SK-N-SH treated with all-trans-retinoic acid at 6 μM for 48 hours (cell line): ENCODE measurements around the gene CLDND2.

ENCODE experiments used
- ATAC-seq: fragments of 200-7000 bp; cut with Tn5 transposase; 3 replicates; pipeline ENCODE4 v1.9.1; 2020; ENCODE audit warnings: mild to moderate bottlenecking, moderate library complexity
- ARNTL ChIP-seq: fragments of 450-650 bp; formaldehyde crosslinking; IDR thresholded peaks from 2 replicates; pipeline ENCODE4 v1.5.0; 2020; ENCODE audit warnings: low read depth, mild to moderate bottlenecking, moderate library complexity, borderline replicate concordance
- BACH2 ChIP-seq: fragments of 250-450 bp; sonication (Bioruptor Pico); IDR thresholded peaks from 2 replicates; pipeline ENCODE4 v1.9.0; 2021; ENCODE audit warnings: mild to moderate bottlenecking, borderline replicate concordance
- CREB5 ChIP-seq: fragments of 250-450 bp; sonication (Bioruptor Pico); IDR thresholded peaks from 2 replicates; pipeline ENCODE4 v1.5.1; 2020; ENCODE audit warnings: low read depth, mild to moderate bottlenecking, moderate library complexity
- CSDC2 ChIP-seq: fragments of 250-450 bp; sonication (Bioruptor Pico); IDR thresholded peaks from 2 replicates; pipeline ENCODE4 v1.5.0; 2020; ENCODE audit warnings: mild to moderate bottlenecking, moderate library complexity
- CSRNP3 ChIP-seq: fragments of 250-450 bp; sonication (Bioruptor Pico); IDR thresholded peaks from 2 replicates; pipeline ENCODE4 v1.5.1; 2021; ENCODE audit warnings: mild to moderate bottlenecking, moderate library complexity
- ESRRG ChIP-seq: fragments of 250-450 bp; sonication (Bioruptor Pico); IDR thresholded peaks from 2 replicates; pipeline ENCODE4 v1.6.1; 2021; ENCODE audit warnings: mild to moderate bottlenecking
- GLIS3 ChIP-seq: fragments of 250-450 bp; sonication (Bioruptor Pico); IDR thresholded peaks from 2 replicates; pipeline ENCODE4 v1.5.0; 2020; ENCODE audit warnings: mild to moderate bottlenecking, moderate library complexity
- ISL1 ChIP-seq: fragments of 250-450 bp; sonication (Bioruptor Pico); IDR thresholded peaks from 2 replicates; pipeline ENCODE4 v2.1.2; 2022; ENCODE audit warnings: mild to moderate bottlenecking, moderate library complexity
- OSR1 ChIP-seq: fragments of 250-450 bp; sonication (Bioruptor Pico); IDR thresholded peaks from 2 replicates; pipeline ENCODE4 v1.8.0; 2022; ENCODE audit warnings: moderate library complexity, mild to moderate bottlenecking, inconsistent platforms
- PATZ1 ChIP-seq: fragments of 250-450 bp; sonication (Bioruptor Pico); IDR thresholded peaks from 2 replicates; pipeline ENCODE4 v1.8.0; 2020; ENCODE audit warnings: mild to moderate bottlenecking, moderate library complexity, borderline replicate concordance
- POU6F1 ChIP-seq: fragments of 250-450 bp; sonication (Bioruptor Pico); IDR thresholded peaks from 2 replicates; pipeline ENCODE4 v1.8.0; 2021; ENCODE audit warnings: low read depth, mild to moderate bottlenecking, moderate library complexity, borderline replicate concordance
- PPARA ChIP-seq: fragments of 250-450 bp; sonication (Bioruptor Pico); IDR thresholded peaks from 2 replicates; pipeline ENCODE4 v1.5.0; 2020; ENCODE audit warnings: mild to moderate bottlenecking, borderline replicate concordance
- RARB ChIP-seq: fragments of 250-450 bp; sonication (Bioruptor Pico); IDR thresholded peaks from 2 replicates; pipeline ENCODE4 v1.8.0; 2021; ENCODE audit warnings: mild to moderate bottlenecking, moderate library complexity
- SNAI2 ChIP-seq: fragments of 250-450 bp; sonication (Bioruptor Pico); IDR thresholded peaks from 2 replicates; pipeline ENCODE4 v1.5.0; 2020; ENCODE audit warnings: mild to moderate bottlenecking, moderate library complexity
- TCF4 ChIP-seq: fragments of 250-450 bp; sonication (Bioruptor Pico); IDR thresholded peaks from 2 replicates; pipeline ENCODE4 v1.8.0; 2021; ENCODE audit warnings: mild to moderate bottlenecking, moderate library complexity, borderline replicate concordance
- TOX ChIP-seq: fragments of 250-450 bp; sonication (Bioruptor Pico); IDR thresholded peaks from 2 replicates; pipeline ENCODE4 v1.8.0; 2021; ENCODE audit warnings: mild to moderate bottlenecking, moderate library complexity, borderline replicate concordance
- TSHZ2 ChIP-seq: fragments of 250-450 bp; sonication (Bioruptor Pico); IDR thresholded peaks from 2 replicates; pipeline ENCODE4 v1.5.0; 2020; ENCODE audit warnings: mild to moderate bottlenecking, moderate library complexity
- ZC3H10 ChIP-seq: fragments of 250-450 bp; sonication (Bioruptor Pico); IDR thresholded peaks from 2 replicates; pipeline ENCODE4 v1.5.1; 2021; ENCODE audit warnings: mild to moderate bottlenecking, moderate library complexity
- ZFP3 ChIP-seq: fragments of 250-450 bp; sonication (Bioruptor Pico); IDR thresholded peaks from 2 replicates; pipeline ENCODE4 v1.5.0; 2020; ENCODE audit warnings: mild to moderate bottlenecking, moderate library complexity
- ZFP30 ChIP-seq: fragments of 450-650 bp; formaldehyde crosslinking; IDR thresholded peaks from 2 replicates; pipeline ENCODE4 v1.5.0; 2022; ENCODE audit warnings: mild to moderate bottlenecking, moderate library complexity
- ZNF565 ChIP-seq: fragments of 450-650 bp; formaldehyde crosslinking; conservative IDR thresholded peaks from 2 replicates; pipeline ENCODE4 v1.5.0; 2020; ENCODE audit warnings: low read depth, mild to moderate bottlenecking, moderate library complexity
- ZNF70 ChIP-seq: fragments of 450-650 bp; formaldehyde crosslinking; IDR thresholded peaks from 2 replicates; pipeline ENCODE4 v1.5.0; 2020; ENCODE audit warnings: mild to moderate bottlenecking, moderate library complexity
- ZNF8 ChIP-seq: fragments of 450-650 bp; formaldehyde crosslinking; IDR thresholded peaks from 2 replicates; pipeline ENCODE4 v1.5.0; 2020; ENCODE audit warnings: mild to moderate bottlenecking, moderate library complexity

The CLDND2 gene

GRCh38 chr19:51415187-51415586, 46.4 kb upstream of the CLDND2 start:
- no peak for TF ChIP-seq RARB
- TF ChIP-seq ZNF8 (CRISPR knock-in tag): no peak
- no peak for TF ChIP-seq OSR1 (CRISPR knock-in tag)
- no peak for TF ChIP-seq ZFP3
- no peak for TF ChIP-seq BACH2 (CRISPR knock-in tag)
- no peak for TF ChIP-seq SNAI2 (CRISPR knock-in tag)
- no peak for TF ChIP-seq PATZ1 (CRISPR knock-in tag)
- TF ChIP-seq CREB5 (CRISPR knock-in tag): no peak
- TF ChIP-seq ARNTL (CRISPR knock-in tag): no peak
- TF ChIP-seq POU6F1 (CRISPR knock-in tag): no peak
- no peak for TF ChIP-seq TSHZ2
- TF ChIP-seq ZC3H10 (CRISPR knock-in tag): no peak
- TF ChIP-seq ISL1: no peak
- no peak for TF ChIP-seq ESRRG (CRISPR knock-in tag)
- TF ChIP-seq TOX (CRISPR knock-in tag): no peak
- no peak for TF ChIP-seq TCF4 (CRISPR knock-in tag)
- TF ChIP-seq CSRNP3: no peak
- no peak for TF ChIP-seq PPARA (CRISPR knock-in tag)
- ATAC-seq: no peak

- no peak for ATAC-seq
- TF ChIP-seq SNAI2 (CRISPR knock-in tag): no peak
- TF ChIP-seq ZNF8 (CRISPR knock-in tag): no peak
- TF ChIP-seq TSHZ2: no peak
- no peak for TF ChIP-seq GLIS3 (CRISPR knock-in tag)
- no peak for TF ChIP-seq PATZ1 (CRISPR knock-in tag)
- no peak for TF ChIP-seq CSDC2
- no peak for TF ChIP-seq ZNF70 (CRISPR knock-in tag)
- no peak for TF ChIP-seq ARNTL (CRISPR knock-in tag)
- no peak for TF ChIP-seq CSRNP3
- TF ChIP-seq ZC3H10 (CRISPR knock-in tag): no peak
- TF ChIP-seq TOX (CRISPR knock-in tag): no peak
- TF ChIP-seq ZFP30 (CRISPR knock-in tag): no peak
- no peak for TF ChIP-seq ZNF565 (CRISPR knock-in tag)
Observed at GRCh38 chr19:51410950-51411748, 42.3 kb upstream of the CLDND2 start.
